Activated B cell treated with CpG ODN at 0.5 μM for 24 hours (primary cell): ENCODE data around the gene DYRK1A. TPM values are rescaled to one million over a fixed set of nuclear protein-coding genes. Genes with fewer than 3 reads are reported as not detected.
A peak's percentile ranks its signal among the peaks of the same experiment; 100 is the strongest.

Source experiments
- ATAC-seq: fragments of 200-7000 bp; cut with Tn5 transposase; one replicate; pipeline ENCODE4 v1.10.0; 2021; ENCODE audit warnings: low read depth, mild to moderate bottlenecking, moderate library complexity
- CTCF ChIA-PET: fragments of 350-600 bp; sonication (Branson Sonifier 250); formaldehyde crosslinking; loops from one replicate; lab custom pipeline; 2021; ENCODE audit warnings: antibody characterized with exemption; lab: Charles Lee
- POLR2A ChIA-PET: fragments of 350-600 bp; sonication (Branson Sonifier 250); formaldehyde crosslinking; loops from one replicate; lab custom pipeline; 2021; ENCODE audit warnings: antibody characterized with exemption; lab: Charles Lee
- DNase-seq: peaks from one replicate; pipeline ENCODE4 v3.0.0; 2022
- H3K27ac Mint-ChIP-seq: one replicate; pipeline ENCODE4 v1.8.0; 2020; ENCODE audit warnings: mixed read lengths
- H3K27me3 Mint-ChIP-seq: one replicate; pipeline ENCODE4 v1.8.0; 2021; ENCODE audit warnings: mixed read lengths
- H3K36me3 Mint-ChIP-seq: one replicate; pipeline ENCODE4 v1.8.0; 2021; ENCODE audit warnings: low read depth, mixed read lengths
- H3K4me1 Mint-ChIP-seq: one replicate; pipeline ENCODE4 v1.8.0; 2021; ENCODE audit warnings: mixed read lengths
- H3K4me3 Mint-ChIP-seq: one replicate; pipeline ENCODE4 v1.8.0; 2020; ENCODE audit warnings: mild to moderate bottlenecking, mixed read lengths
- H3K9me3 Mint-ChIP-seq: one replicate; pipeline ENCODE4 v1.8.0; 2020; ENCODE audit warnings: mixed read lengths
- CTCF ChIP-seq: fragments of 200-600 bp; IDR thresholded peaks from one replicate; pipeline ENCODE4 v1.8.0; 2022; ENCODE audit warnings: antibody characterized with exemption, mild to moderate bottlenecking
- intact Hi-C: fragments of 100-400 bp; cut with micrococcal nuclease; formaldehyde crosslinking; loops from one replicate; pipeline ENCODE4 v1.15.1; 2024
- total RNA-seq: library from RNA; stranded (reverse); gene quantifications from 2 replicates; pipeline ENCODE4 v1.2.3, GENCODE V29; 2022

Gene DYRK1A
- total RNA-seq, 1 donor from 2014 or later: 99.9 TPM

- H3K27me3 Mint-ChIP-seq: no peaks in the 10 kb centered on the region
- TF ChIP-seq CTCF: no peak
- peaks cover 69% of the 10 kb centered on the region for H3K4me1 Mint-ChIP-seq
- ChIA-PET CTCF (no interaction called here), POLR2A (no interaction called here)
- H3K36me3 Mint-ChIP-seq: peaks cover 43% of the 10 kb centered on the region
- ATAC-seq (no peak), DNase-seq (no peak)
- no peak overlapping the region for H3K27ac Mint-ChIP-seq
- H3K9me3 Mint-ChIP-seq: no peaks in the 10 kb centered on the region
- intact Hi-C loops: no loop called here
- H3K4me3 Mint-ChIP-seq: no peak overlapping the region
These were observed 86.8 kb downstream of the DYRK1A start for GRCh38 chr21:37453350-37453749.

GRCh38 chr21:37454869-37455503 lies 88.4 kb downstream of the DYRK1A start:
- H3K36me3 Mint-ChIP-seq: peaks cover 37% of the 10 kb centered on the region
- H3K4me3 Mint-ChIP-seq: no peak overlapping the region
- DNase-seq (no peak), ATAC-seq (no peak)
- intact Hi-C loops: no loop called here
- no peaks in the 10 kb centered on the region for H3K9me3 Mint-ChIP-seq
- H3K27ac Mint-ChIP-seq: no peak overlapping the region
- no peak for TF ChIP-seq CTCF
- H3K4me1 Mint-ChIP-seq: peaks cover 76% of the 10 kb centered on the region
- POLR2A ChIA-PET: interaction anchor here (0.7 kb wide), 1 partner anchor 65 kb away, joined by 7 read pairs; no protein-coding TSS in a partner anchor
- CTCF ChIA-PET: no interaction called here
- no peaks in the 10 kb centered on the region for H3K27me3 Mint-ChIP-seq

GRCh38 chr21:37455504-37455911 lies 88.9 kb downstream of the DYRK1A start:
- DNase-seq (no peak), ATAC-seq (no peak)
- Mint-ChIP-seq H3K4me3 (no peak overlapping the region), H3K9me3 (no peaks in the 10 kb centered on the region), H3K4me1 (peaks cover 76% of the 10 kb centered on the region), H3K27me3 (no peaks in the 10 kb centered on the region), H3K27ac (no peak overlapping the region), H3K36me3 (peaks cover 32% of the 10 kb centered on the region)
- TF ChIP-seq CTCF: no peak
- intact Hi-C loops: no loop called here
- ChIA-PET POLR2A (no interaction called here), CTCF (no interaction called here)

- peak overlapping the region; percentile 24 for H3K27ac Mint-ChIP-seq
- intact Hi-C loops: no loop called here
- CTCF ChIA-PET: no interaction called here
- DNase-seq (no peak), ATAC-seq (no peak)
- no peaks in the 10 kb centered on the region for H3K9me3 Mint-ChIP-seq
- H3K36me3 Mint-ChIP-seq: peaks cover 23% of the 10 kb centered on the region
- POLR2A ChIA-PET: interaction anchor here (0.7 kb wide), 1 partner anchor 85 kb away, joined by 5 read pairs; no protein-coding TSS in a partner anchor
- peaks cover 82% of the 10 kb centered on the region for H3K4me1 Mint-ChIP-seq
- peak overlapping the region; percentile 12 for H3K4me3 Mint-ChIP-seq
- no peak for TF ChIP-seq CTCF
- no peaks in the 10 kb centered on the region for H3K27me3 Mint-ChIP-seq
These were observed 92.2 kb downstream of the DYRK1A start for GRCh38 chr21:37458669-37459276.

DNA sequence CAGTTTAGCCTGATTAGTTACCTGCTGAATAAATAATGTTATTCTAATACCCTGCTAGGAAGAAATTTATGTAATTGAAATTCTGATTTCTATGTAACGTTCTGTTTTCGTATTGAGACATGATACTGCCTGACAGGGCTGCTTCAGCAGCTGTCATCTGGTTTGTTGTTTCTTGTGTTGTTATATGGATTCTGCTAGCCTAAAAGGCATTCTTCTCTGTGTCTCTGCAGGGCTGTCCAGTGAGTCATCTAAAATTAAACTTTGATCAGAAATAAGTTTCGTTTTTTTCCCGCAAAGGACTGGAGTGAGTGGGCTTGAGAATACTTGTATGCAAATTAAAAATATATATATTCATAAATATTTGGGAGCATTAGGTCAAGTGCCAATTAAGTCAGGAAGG lies 93.0 kb downstream of the DYRK1A start:
- H3K4me1 Mint-ChIP-seq: peaks cover 86% of the 10 kb centered on the region
- ChIA-PET POLR2A (no interaction called here), CTCF (no interaction called here)
- no peak for TF ChIP-seq CTCF
- no peaks in the 10 kb centered on the region for H3K9me3 Mint-ChIP-seq
- H3K27me3 Mint-ChIP-seq: no peaks in the 10 kb centered on the region
- peaks cover 23% of the 10 kb centered on the region for H3K36me3 Mint-ChIP-seq
- H3K4me3 Mint-ChIP-seq: no peak overlapping the region
- intact Hi-C loops: no loop called here
- DNase-seq (no peak), ATAC-seq (no peak)
- H3K27ac Mint-ChIP-seq: no peak overlapping the region
